SK-N-MC (cell line): ENCODE results near the gene CHST3.
"Not testable (repeated sequence)": the region's sequence is repeated elsewhere in the genome, so short reads cannot be mapped to it uniquely, and the experiment has no call there.

Source experiments
- DNase-seq: peaks from one replicate; pipeline ENCODE4 v3.0.0-alpha.2; 2011; ENCODE audit warnings: low read depth, low spot score
- H3K27ac ChIP-seq: fragments of 200-600 bp; sonication (generic); 2 replicates; pipeline ENCODE4 v1.5.1; 2016; ENCODE audit warnings: mixed run types
- H3K36me3 ChIP-seq: fragments of 200-600 bp; sonication (generic); 2 replicates; pipeline ENCODE4 v1.6.1; 2017; ENCODE audit warnings: antibody characterized with exemption, low read length, mixed read lengths; ENCODE audit not compliant: insufficient read depth
- H3K4me3 ChIP-seq: fragments of 200-600 bp; sonication (generic); 2 replicates; pipeline ENCODE4 v1.5.1; 2016
- H3K9ac ChIP-seq: fragments of 200-600 bp; sonication (generic); 2 replicates; pipeline ENCODE4 v1.8.0; 2017; ENCODE audit warnings: mixed run types, mixed read lengths; ENCODE audit not compliant: insufficient read length
- H3K9me3 ChIP-seq: fragments of 200-600 bp; sonication (generic); 2 replicates; pipeline ENCODE4 v1.6.1; 2017; ENCODE audit warnings: low read depth, mild to moderate bottlenecking, antibody characterized with exemption, low read length, moderate library complexity, mixed read lengths
- EZH2 ChIP-seq: fragments of 200-600 bp; sonication (generic); IDR thresholded peaks from one replicate; pipeline ENCODE4 v1.6.1; 2017; ENCODE audit warnings: antibody characterized with exemption
- FOXP2 ChIP-seq: optimal IDR thresholded peaks from 2 replicates; pipeline ENCODE3; 2011; ENCODE audit warnings: mild to moderate bottlenecking, moderate library complexity; ENCODE audit not compliant: insufficient read depth; ENCODE audit errors: extremely low read length, control extremely low read depth
- POLR2AphosphoS5 ChIP-seq: IDR thresholded peaks from 2 replicates; pipeline ENCODE4 v1.6.1; 2012; ENCODE audit warnings: mild to moderate bottlenecking, low read depth, low read length, borderline replicate concordance

CHST3 gene

DNA sequence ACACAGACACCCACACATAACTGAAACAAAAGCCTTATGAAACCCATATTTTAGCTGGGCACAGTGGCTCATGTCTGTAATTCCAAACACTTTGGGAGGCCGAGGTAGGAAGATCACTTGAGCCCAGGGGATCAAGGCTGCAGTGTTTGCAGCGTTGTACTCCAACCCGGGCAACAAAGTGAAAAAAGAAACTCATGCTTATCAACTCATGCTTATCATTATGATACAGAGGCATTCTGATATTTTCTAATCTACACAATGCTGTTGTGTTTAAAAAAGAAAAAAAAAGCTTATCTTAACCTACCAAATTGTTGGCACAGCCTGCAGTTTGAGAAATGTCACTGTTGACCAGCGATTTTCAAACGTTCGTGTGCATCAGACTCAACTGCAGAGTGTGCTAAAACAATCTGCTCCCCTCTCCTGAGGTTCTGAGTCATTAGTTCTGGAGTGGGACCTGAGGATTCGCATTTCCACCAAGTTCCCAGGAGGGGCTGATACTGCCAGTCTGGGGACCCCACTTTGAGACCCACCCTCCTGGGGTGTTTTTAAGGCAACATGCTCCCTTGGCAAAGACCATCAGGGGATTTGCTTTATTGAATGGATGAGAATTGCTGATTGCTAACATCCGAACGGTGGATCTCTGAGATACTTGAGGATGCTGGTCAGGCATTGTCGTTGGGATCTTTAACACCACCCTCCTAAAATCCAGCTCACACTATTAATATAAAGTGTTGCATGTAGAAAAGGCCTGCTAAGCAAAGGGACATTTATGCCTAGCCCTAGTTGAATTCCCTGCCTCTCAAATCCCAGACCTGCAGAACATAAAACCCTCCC lies 16.2 kb downstream of the CHST3 start:
- DNase-seq, result no peak
- H3K27ac ChIP-seq, result no peak overlapping the region

DNA sequence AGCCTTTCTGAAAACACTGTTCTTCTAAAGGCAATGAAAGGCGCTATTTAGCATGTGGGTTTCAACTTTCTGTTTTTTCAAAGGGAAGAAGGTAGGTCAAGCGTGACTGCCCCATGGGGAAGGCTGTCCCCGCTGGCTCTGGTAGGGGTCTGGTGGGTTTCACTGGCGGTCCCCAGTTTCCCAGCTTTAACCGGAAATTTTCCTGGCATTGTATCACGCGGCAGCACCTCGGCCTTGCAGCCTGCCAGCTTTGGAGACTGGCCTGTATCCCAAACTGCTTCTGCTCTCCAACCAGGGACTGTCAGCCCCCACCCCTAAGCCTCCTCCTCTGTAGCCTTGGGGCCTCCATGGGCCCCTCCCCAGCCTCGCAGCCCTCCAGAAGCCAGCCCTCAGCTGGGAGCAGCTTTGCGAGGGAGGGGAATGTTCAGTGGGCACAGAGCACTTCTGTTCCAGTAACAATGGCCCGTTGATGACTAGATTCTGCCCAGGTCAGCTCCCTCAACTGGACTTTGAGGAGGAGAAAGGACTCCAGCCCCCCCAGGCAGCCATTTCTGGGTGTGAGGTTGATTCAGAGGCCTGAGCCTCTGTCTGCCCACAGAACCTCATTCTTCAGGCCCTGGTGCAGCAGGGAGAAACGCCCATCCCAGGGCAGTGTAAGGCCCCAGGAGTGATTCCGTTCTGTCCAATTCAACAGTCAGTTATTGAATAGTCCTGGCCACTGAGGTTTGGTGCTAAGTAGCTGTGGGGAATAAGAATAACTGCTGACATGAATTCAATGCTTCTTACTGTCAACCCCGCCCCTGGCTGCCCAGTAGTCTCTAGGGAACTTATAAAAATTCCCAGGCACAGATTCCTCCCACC lies 17.1 kb downstream of the CHST3 start:
- Histone ChIP-seq H3K9me3 (no peaks in the 10 kb centered on the region), H3K27ac (0 out of 2 replicates have a peak overlapping the region, but pooled peaks have one; percentile 46), H3K36me3 (no peaks in the 10 kb centered on the region), H3K9ac (no peak overlapping the region), H3K4me3 (peak overlapping the region; percentile 48)
- no peak for DNase-seq
- no peak for TF ChIP-seq FOXP2
- no peak for TF ChIP-seq EZH2
- no peak for TF ChIP-seq POLR2AphosphoS5

More for the DNA sequence above, 16.2 kb downstream of the CHST3 start:
- Histone ChIP-seq H3K4me3 (no peak overlapping the region), H3K9ac (no peak overlapping the region), H3K9me3 (no peaks in the 10 kb centered on the region), H3K36me3 (no peaks in the 10 kb centered on the region)
- TF ChIP-seq POLR2AphosphoS5 (no peak), EZH2 (no peak), FOXP2 (no peak)

DNA sequence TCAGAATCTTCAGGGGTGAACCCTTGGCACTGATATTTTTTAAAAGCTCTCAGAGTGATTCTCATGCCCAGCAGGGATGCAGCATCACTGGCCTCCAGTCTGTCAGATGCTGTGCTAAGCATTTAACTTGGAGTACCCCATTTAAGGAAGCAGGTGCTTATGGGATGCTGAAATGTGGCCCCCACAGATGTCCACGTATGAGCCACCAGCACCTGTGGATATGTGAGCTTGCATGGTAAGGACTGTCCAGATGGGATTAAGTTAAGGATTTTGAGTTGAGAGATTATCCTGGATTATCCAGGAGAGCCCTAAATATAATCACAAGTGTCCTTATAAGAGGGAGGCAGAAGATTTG lies 17.7 kb downstream of the CHST3 start:
- no peak for DNase-seq
- H3K36me3 ChIP-seq, result no peaks in the 10 kb centered on the region
- no peak overlapping the region for H3K4me3 ChIP-seq
- no peak overlapping the region for H3K9ac ChIP-seq
- no peak overlapping the region for H3K27ac ChIP-seq
- TF ChIP-seq FOXP2 (no peak), EZH2 (no peak), POLR2AphosphoS5 (no peak)
- no peaks in the 10 kb centered on the region for H3K9me3 ChIP-seq

DNA sequence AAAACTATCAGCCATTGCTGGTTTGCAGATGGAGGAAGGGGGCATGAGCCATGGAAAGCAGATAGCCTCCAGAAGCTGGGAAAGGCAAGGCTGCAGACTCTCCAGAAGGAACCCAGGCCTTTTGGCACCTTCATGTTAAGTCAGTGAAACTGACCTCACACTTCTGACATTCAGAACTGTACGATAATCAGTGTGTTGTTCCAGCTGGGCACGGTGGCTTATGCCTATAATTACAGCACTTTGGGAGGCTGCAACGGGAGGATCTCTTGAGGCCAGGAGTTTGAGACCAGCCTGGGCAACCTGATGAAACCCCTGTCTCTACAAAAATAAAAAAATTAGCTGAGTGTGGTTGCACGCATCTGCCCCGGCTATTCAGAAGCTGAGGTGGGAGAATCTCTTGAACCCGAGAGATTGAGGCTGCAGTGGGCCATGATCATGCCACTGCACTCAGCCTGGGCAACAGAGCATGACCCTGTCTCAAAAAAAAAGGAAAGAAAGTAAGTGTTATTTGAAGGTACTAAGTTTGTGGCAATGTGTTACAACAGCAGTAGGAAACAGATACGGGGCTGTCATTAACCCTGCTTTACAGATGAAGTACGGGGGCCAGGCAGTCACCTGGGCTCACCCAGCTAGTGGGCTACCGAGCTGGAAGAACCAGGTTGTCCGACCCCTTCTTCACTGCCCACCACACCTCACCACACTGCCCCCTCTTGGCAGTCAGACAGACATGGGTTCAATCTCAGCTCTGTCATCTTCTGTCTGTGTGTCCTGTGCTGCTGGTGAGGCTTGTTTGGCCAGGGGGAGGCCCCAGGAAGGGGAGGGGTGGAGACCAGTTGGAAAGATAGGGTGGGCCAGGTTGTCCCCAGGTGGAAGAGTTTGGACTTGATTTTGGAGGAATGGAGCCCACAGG lies 18.3 kb downstream of the CHST3 start:
- no peaks in the 10 kb centered on the region for H3K9me3 ChIP-seq
- TF ChIP-seq FOXP2 (no peak), EZH2 (no peak), POLR2AphosphoS5 (no peak)
- H3K36me3 ChIP-seq, result no peaks in the 10 kb centered on the region
- no peak overlapping the region for H3K9ac ChIP-seq
- H3K27ac ChIP-seq, result no peak overlapping the region
- no peak overlapping the region for H3K4me3 ChIP-seq
- DNase-seq, result no peak

DNA sequence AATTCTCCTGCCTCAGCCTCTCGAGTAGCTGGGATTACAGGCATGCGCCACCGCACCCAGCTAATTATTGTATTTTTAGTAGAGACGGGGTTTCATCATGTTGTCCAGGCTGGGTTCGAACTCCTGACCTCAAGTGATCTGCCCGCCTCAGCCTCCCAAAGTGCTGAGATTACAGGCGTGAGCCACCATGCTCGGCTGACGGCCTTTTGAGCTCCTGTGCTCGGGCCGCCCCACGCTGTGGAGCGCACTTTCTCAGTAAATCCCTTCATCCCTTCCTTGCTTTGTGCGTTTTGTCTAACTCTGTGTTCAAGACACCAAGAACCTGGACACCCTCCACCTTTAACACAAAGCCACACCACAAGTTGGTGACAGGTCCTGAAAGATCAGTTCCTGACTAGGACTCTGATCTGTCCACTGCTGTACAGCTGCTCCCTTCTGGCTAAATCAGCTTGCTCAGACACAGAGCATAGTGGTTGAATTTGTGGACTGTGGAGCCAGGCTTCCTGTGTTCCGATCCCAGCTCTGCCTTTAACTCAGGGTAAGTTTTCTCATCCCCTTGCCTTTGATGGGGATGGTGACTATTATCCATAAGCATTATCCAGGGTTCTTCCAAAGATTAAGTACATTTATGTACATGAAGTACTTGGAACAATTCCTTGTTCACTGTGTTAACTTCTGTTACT lies 20.1 kb downstream of the CHST3 start:
- H3K9me3 ChIP-seq, result no peaks in the 10 kb centered on the region
- TF ChIP-seq EZH2 (no peak), FOXP2 (no peak), POLR2AphosphoS5 (no peak)
- no peak overlapping the region for H3K27ac ChIP-seq
- DNase-seq, result no peak
- no peak overlapping the region for H3K9ac ChIP-seq
- H3K36me3 ChIP-seq, result no peaks in the 10 kb centered on the region
- no peak overlapping the region for H3K4me3 ChIP-seq

DNA sequence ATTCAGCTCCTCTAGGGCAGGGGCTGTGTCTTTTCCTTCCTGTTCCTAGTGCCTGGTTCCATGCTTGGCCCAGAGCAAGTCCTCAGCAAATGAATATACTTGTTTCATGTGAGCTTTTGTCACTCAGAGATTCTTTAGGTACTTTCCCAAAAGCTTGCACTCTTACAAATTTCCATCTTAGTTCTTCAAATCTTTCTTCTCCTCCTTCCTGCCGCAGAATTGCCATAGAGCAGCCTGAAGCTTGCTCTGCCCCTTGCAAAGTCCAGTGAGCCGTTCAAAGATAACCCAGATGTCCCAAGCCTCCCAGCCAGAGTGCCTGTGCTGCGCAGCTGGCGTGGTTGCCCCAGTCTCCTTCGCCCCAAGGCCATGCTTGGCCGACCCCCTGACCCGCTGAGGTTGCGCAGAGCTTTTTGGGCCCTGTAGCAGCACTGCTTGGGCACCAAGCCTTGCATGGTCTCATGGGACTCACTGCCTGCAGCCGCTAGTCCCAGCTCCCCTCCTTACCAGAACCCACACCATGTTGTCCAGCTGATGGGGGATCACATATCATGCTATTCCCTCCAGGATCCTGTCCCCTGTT lies 20.7 kb downstream of the CHST3 start:
- DNase-seq, result no peak
- no peak overlapping the region for H3K27ac ChIP-seq
- no peak overlapping the region for H3K9ac ChIP-seq
- no peaks in the 10 kb centered on the region for H3K36me3 ChIP-seq
- no peak overlapping the region for H3K4me3 ChIP-seq
- TF ChIP-seq EZH2, result no peak
- TF ChIP-seq FOXP2, result no peak
- no peak for TF ChIP-seq POLR2AphosphoS5
- no peaks in the 10 kb centered on the region for H3K9me3 ChIP-seq

DNA sequence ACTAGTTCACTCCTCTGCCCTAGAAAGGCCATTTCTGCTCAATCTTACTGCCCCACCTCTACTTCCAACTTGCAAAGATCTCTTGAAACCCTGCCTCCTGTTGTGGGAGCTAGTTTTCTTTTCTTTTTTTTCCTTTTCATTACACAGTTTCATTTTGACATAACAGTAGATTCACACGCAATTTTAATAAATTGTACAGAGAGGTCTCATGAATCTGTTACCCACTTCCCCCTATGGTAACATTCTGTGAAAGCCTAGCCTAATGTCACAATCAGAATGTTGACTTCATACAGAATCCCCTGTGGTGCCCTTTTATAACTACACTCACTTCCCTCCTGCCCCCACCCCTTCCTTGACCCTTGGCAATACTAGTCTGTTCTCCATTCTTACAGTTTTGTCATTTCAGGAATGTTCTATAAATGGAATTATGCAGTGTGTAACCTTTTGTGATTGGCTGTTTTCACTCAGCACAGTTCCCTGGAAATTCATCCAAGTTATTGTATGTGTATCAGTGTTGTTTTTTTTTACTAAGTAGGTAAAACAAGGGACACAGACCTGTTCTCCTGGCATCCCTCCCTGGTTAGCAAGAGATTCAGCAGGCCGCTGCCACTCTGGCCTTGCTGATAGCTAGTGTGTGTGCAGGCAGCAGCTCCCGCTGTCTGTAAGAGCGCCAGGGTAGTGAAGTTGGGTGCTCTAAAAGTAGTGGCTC lies 21.5 kb downstream of the CHST3 start:
- Histone ChIP-seq H3K27ac (no peak overlapping the region), H3K36me3 (no peaks in the 10 kb centered on the region), H3K4me3 (no peak overlapping the region), H3K9me3 (no peaks in the 10 kb centered on the region), H3K9ac (no peak overlapping the region)
- TF ChIP-seq FOXP2, result no peak
- no peak for TF ChIP-seq EZH2
- no peak for TF ChIP-seq POLR2AphosphoS5
- DNase-seq, result no peak

DNA sequence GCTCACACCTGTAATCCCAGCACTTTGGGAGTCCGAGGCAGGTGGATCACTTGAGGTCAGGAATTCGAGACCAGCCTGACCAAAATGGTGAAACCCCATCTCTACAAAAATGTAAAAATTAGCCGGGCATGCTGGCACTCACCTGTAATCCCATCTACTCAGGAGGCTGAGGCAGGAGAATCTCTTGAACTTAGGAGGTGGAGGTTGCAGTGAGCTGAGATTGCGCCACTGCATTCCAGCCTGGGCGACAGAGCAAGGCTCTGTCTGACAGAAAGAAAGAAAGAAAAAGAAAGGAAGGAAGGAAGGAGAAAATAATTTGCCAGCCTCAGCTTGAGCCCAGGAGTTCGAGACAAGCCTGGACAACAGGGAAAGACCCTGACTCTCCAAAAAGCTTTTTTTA lies 24.7 kb downstream of the CHST3 start:
- not testable (repeated sequence) for H3K9ac ChIP-seq, H3K27ac ChIP-seq, DNase-seq, H3K4me3 ChIP-seq, H3K36me3 ChIP-seq, H3K9me3 ChIP-seq
